Measurements from ENCODE around the gene CRACR2A. TPM values are rescaled to one million over a fixed set of nuclear protein-coding genes. Genes with fewer than 3 reads are reported as not detected.

Gene CRACR2A
- total RNA-seq, 6 experiments from 2014 or later, result 0.43 to 1.5 (median 0.91) TPM

- Histone ChIP-seq H3K4me1 (no peaks in the 10 kb centered on the region), H3K27ac (no peak overlapping the region), H3K36me3 (no peaks in the 10 kb centered on the region), H3K27me3 (no peaks in the 10 kb centered on the region), H3K9me3 (no peaks in the 10 kb centered on the region), H3K4me3 (no peak overlapping the region)
- no peak for ATAC-seq
- TF ChIP-seq CTCF (IDR thresholded peaks at IDR 0.05) (no peak), POLR2A (IDR thresholded peaks at IDR 0.05) (no peak)
- no peak for DNase-seq
- intact Hi-C loops (cut with DNase I), result no loop called here
- WGBS (ENCODE audit: insufficient coverage, low coverage, low lambda C conversion rate, missing lambda C conversion rate), result 66% methylated on average over 16 of the region's 18 CpGs
Measured at GRCh38 chr12:3622822-3623690, 129.9 kb downstream of the CRACR2A start.

GRCh38 chr12:3622021-3622821 lies 130.7 kb downstream of the CRACR2A start:
- H3K27ac ChIP-seq, result no peak overlapping the region
- TF ChIP-seq CTCF (IDR thresholded peaks at IDR 0.05) (no peak), POLR2A (IDR thresholded peaks at IDR 0.05) (no peak)
- no peaks in the 10 kb centered on the region for H3K4me1 ChIP-seq
- H3K4me3 ChIP-seq, result no peak overlapping the region
- no peak for ATAC-seq
- no peak for DNase-seq
- no peaks in the 10 kb centered on the region for H3K36me3 ChIP-seq
- intact Hi-C loops (cut with DNase I), result no loop called here
- H3K9me3 ChIP-seq, result no peaks in the 10 kb centered on the region
- WGBS (ENCODE audit: insufficient coverage, low coverage, low lambda C conversion rate, missing lambda C conversion rate), result 83% methylated on average over 2 of the region's 2 CpGs
- no peaks in the 10 kb centered on the region for H3K27me3 ChIP-seq

DNA sequence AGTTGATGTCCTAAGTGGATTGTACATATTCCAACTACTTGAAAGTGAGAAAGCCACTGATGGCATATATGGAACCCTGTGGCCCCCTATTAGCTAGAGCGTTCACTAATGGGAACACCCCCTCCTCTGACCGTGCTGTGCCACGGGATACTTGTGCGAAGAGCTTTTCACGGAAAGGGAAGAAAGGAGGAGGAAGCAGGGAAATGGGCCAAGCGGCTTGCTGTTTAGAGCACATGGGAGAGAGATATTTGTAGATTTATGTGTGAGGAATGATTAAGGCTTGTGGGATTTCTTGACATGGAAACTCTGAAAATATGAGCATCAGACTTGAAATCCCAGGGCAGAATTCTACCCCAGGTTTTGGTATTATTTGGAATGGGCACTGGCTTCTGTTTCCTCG lies 132.1 kb downstream of the CRACR2A start:
- no peak for DNase-seq
- no peak for TF ChIP-seq POLR2A (IDR thresholded peaks at IDR 0.05)
- no peak for TF ChIP-seq CTCF (IDR thresholded peaks at IDR 0.05)
- Histone ChIP-seq H3K4me1 (no peaks in the 10 kb centered on the region), H3K27me3 (no peaks in the 10 kb centered on the region), H3K27ac (no peak overlapping the region), H3K4me3 (no peak overlapping the region), H3K36me3 (no peaks in the 10 kb centered on the region), H3K9me3 (no peaks in the 10 kb centered on the region)
- WGBS (ENCODE audit: insufficient coverage, low coverage, low lambda C conversion rate, missing lambda C conversion rate), result 91% methylated on average over 7 of the region's 7 CpGs
- ATAC-seq, result no peak
- intact Hi-C loops (cut with DNase I), result no loop called here

DNA sequence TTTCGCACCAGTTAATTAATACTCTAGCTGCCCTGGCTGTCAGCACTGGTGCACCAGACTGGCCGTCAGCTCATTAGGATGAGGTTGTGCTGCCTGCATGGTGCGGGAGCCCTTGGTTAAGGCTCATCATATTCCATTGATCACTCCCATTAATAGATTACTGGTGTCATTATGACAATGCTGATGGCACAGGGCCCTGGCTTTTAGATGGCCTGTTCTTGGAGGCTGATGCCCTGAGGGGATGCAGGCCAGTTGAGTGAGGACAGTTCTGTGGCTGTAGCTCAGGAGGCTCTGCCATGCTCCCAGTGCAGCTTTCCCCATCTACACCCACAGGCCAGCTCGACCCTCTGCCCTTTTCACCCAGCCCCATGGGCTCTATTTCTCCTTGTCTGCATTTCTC lies 135.3 kb downstream of the CRACR2A start:
- ATAC-seq, result no peak
- Histone ChIP-seq H3K27ac (no peak overlapping the region), H3K4me3 (no peak overlapping the region), H3K4me1 (no peaks in the 10 kb centered on the region), H3K9me3 (no peaks in the 10 kb centered on the region), H3K36me3 (no peaks in the 10 kb centered on the region), H3K27me3 (no peaks in the 10 kb centered on the region)
- DNase-seq, result no peak
- TF ChIP-seq POLR2A (IDR thresholded peaks at IDR 0.05) (no peak), CTCF (IDR thresholded peaks at IDR 0.05) (no peak)
- no CpG with 5 or more reads among the region's 4 CpGs for whole genome bisulfite sequencing (ENCODE audit: insufficient coverage, low coverage, low lambda C conversion rate, missing lambda C conversion rate)
- intact Hi-C loops (cut with DNase I), result no loop called here

All from right lobe of liver (tissue), 6 donors.